GM18505 (cell line): ENCODE data around the gene ADSS2.
A peak's percentile ranks its signal among the peaks of the same experiment; 100 is the strongest.

ENCODE experiments used
- ATAC-seq: cut with Tn5 transposase; IDR thresholded peaks from one replicate; pipeline ENCODE4 v1.9.1; 2021; ENCODE audit not compliant: unreplicated experiment
- POLR2A ChIP-seq: IDR thresholded peaks from 4 replicates; pipeline ENCODE4 v1.6.1; 2011; ENCODE audit warnings: borderline replicate concordance; ENCODE audit not compliant: insufficient read depth, insufficient read length; ENCODE audit errors: extremely low read depth

Gene ADSS2

DNA sequence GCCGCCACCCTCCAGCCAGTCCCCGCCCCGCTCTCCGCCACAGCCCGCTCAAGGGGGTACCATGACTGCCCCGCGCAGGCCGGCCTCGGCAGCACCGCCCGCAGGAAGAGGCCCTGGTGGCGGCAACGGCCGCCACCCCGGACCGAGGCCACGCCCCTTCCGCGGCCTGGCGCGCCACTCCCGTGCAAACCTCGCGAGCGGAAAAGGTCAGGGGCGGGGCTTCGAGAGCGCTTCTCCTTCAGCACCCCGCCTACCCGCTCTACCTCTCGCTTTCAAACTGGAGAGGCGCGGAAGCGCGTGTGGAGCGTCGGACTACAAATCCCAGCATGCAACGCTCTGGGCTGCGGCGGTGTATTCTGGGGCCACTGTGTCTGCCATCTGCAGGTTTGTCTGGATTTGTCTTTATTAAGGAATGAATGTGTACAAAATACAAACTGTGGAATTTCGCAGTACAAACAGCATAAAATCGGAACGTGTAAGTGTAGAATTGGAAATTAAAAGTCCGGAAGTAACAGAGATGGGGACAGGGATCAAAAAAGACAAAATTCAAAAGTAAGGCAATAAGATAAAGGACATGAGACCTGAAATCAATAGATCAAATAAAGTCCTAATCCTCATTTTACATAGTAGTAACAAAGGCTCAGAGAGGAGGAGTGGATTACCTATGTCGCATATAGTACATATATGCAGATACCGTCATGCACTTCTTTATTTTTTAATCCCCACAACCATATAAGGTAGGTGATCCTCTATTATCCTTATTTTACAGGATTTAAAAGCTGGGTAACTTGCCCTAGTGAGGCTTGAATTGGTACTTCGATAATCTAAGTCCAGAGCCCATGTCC lies 464 bp upstream of the ADSS2 start:
- peak; percentile 33 for TF ChIP-seq POLR2A
- ATAC-seq, result peak; percentile 94

- peak; percentile 5 for ATAC-seq
- no peak for TF ChIP-seq POLR2A
Observed at GRCh38 chr1:244450597-244451538, 841 bp downstream of the ADSS2 start.

- TF ChIP-seq POLR2A, result no peak
- ATAC-seq, result no peak
Observed at GRCh38 chr1:244449936-244450508, 1.7 kb downstream of the ADSS2 start.

DNA sequence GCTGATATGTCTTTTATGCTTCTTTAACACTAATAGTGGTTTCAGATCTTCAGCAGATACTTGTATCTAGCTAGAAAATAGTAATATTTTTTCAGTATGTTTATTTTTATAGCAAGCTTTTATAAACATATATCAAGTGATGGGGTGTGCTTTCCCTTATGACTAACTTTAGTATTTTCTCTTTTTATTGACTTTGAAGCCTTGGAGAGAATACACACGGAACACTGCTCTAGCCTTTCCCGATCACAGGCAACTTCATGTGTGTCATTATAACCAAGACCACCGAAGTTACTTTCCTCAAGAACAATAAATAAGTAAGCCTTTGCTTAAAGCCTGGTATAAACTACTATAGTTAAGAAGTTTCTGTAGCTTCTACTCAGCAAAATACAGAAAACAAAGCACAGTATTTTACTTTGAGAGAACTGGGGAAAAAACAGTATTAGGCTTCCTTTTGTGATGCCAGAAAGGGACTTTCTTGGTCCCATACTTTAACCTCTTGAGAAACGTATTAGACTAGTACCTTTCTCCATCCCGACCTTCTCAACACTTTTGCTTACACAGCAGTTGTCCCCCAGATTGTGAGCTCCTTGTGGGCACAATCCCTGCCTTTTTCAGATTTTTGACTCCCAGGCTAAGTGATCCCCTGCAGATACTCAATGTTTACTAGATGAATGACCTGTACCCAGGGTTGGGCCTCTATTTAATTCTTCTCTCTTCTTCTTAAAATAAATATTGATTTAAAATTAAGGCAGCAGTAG lies 3.3 kb downstream of the ADSS2 start:
- no peak for ATAC-seq
- no peak for TF ChIP-seq POLR2A

DNA sequence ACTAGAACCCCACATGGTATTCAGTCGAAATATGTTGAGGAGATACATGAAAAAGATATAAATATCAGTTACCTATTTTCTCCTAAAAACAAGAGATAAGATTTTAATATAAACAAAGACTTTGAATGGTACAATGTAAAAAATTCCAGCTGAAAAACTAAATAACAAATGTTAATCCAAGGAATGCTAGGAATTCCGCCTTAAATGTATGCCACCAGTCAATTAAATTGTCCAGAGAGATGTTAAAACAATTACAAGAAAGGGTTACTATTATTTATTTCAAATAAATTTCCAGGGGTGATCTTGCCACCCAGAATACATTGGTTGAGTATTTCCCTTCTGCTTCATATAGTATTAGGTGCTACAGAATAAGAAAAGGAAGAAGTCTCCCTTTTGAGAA lies 4.2 kb downstream of the ADSS2 start:
- no peak for ATAC-seq
- TF ChIP-seq POLR2A, result no peak

GRCh38 chr1:244447024-244447423 lies 4.7 kb downstream of the ADSS2 start:
- no peak for TF ChIP-seq POLR2A
- no peak for ATAC-seq

DNA sequence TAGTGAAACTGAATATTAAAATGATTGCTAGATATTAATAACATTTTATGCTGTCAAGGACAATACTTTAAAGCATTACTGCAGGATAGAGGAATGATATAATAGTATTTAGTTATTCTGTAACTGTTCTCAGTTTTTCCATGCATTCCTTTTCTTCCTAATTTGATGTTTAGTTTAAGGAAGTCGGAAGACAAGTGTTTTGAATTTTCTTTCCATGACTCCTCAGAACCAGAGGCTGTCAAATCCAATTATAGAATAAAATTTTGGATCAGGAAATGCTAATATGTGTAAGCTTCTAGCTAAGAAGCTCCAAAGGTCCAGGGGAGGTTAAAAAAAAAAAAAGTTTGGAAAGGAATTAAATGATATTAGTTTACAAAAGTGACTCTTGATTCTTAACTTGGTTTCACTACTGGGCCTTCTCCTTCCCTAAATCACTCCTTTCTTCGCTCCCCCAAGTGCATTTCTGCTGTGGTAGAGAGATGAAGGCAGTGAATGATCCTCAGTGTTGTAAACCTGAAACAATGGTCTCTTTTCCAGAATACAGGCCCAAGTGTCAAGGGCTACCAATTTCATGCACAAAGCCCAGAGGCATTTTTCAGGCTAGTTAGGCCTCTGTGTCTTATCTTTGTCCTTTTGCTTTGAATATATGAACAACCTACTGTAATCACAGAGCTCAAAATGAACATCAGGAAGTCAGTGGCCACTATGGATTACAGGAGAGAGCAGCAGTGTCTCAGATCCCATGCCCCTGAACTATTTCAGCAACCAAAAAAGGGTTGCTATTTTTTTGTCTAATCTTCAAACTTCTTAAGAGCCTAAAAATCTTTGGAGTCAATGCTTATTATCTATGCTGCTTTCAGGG lies 6.2 kb downstream of the ADSS2 start:
- ATAC-seq, result no peak
- no peak for TF ChIP-seq POLR2A

- ATAC-seq, result no peak
- TF ChIP-seq POLR2A, result no peak
Observed at GRCh38 chr1:244444854-244445253, 6.9 kb downstream of the ADSS2 start.

DNA sequence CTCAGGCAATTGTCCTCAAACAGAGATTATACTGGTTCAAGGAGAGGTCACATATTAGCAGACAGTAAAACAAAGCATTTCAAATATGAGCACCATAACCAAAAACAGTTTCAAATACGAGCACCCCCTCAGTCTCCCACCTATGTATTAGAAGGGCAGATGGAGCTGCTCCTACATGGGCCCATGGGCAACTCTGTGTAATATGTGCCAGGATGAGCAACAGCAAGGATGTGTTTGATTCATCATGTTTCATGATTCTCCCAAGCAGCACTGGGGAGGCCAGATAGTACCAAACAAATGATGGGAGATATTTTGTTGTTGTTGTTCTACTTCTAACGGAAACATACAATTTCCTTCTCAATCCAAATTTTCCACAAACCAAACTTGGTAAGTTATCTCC lies 8.9 kb downstream of the ADSS2 start:
- ATAC-seq, result no peak
- no peak for TF ChIP-seq POLR2A

DNA sequence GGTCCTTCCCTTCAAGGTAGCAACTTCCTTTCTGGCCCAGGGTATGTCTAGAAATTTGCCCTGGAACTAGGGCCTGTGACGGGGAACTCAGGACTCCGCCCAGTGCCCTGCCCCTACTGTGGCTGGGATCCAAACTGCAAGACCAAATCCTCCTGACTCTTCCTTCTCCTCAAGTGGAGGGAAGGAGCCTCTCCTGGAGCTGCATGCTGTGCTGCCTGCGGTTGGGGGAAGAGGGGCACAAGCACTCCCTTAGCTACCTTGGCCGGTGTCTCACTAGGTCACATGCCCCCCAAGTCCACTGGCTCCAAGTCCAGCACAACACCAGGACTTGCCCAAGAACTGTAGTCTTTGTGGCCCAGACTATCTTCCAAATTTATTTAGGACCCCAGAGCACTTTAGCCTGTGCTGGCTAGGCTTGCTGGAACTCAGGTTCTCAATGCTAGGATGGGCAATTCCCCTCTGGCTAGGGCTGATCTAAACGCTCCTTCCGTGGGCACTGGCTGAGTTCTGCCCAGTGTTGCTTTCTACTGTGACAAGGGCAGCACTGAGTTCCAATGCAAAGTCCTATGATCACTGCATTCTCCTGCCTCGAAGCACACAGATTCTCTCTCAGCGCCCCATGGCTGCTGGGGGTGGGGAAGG lies 12.2 kb downstream of the ADSS2 start:
- no peak for TF ChIP-seq POLR2A
- ATAC-seq, result no peak

GRCh38 chr1:244437086-244437468 lies 14.6 kb downstream of the ADSS2 start:
- no peak for ATAC-seq
- TF ChIP-seq POLR2A, result no peak
